Body of pancreas (tissue), 4 donors: Measurements from ENCODE around the gene ZNF282.

Source experiments
- POLR2A ChIP-seq, 3 donors: fragments of 450-650 bp; IDR thresholded peaks; one replicate each; pipeline ENCODE4 v1.6.1; 2016; ENCODE audit warnings: antibody characterized with exemption in 3 of 3, mild to moderate bottlenecking in 2 of 3
- TF ChIP-seq, protein P1 (sequence below), 7 experiments: fragments of 450-650 bp in 4 of 7; fragments of 200-600 bp in 3 of 7; sonication (generic) in 3 of 7; IDR thresholded peaks; one replicate each; pipeline ENCODE4 v1.5.1; 2016 to 2019; ENCODE audit warnings: antibody characterized with exemption in 7 of 7

DNA sequence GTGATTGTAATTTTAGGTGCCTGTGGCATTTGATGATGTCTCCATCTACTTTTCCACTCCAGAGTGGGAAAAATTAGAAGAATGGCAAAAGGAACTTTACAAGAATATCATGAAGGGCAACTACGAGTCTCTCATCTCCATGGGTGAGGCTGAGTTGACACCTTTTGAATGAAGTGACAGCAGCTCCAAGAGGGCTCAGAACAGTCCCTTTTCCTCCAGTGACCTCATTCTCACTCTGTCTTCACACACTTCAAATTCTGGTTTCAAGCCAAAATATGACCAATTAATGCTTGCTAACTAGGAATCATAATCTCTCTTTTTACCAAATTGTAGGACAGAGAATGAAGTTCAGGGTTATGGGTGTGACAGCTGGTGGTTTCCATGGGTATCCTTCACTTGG is 29.2 kb upstream of the ZNF282 start:
- TF ChIP-seq, protein P1, sequence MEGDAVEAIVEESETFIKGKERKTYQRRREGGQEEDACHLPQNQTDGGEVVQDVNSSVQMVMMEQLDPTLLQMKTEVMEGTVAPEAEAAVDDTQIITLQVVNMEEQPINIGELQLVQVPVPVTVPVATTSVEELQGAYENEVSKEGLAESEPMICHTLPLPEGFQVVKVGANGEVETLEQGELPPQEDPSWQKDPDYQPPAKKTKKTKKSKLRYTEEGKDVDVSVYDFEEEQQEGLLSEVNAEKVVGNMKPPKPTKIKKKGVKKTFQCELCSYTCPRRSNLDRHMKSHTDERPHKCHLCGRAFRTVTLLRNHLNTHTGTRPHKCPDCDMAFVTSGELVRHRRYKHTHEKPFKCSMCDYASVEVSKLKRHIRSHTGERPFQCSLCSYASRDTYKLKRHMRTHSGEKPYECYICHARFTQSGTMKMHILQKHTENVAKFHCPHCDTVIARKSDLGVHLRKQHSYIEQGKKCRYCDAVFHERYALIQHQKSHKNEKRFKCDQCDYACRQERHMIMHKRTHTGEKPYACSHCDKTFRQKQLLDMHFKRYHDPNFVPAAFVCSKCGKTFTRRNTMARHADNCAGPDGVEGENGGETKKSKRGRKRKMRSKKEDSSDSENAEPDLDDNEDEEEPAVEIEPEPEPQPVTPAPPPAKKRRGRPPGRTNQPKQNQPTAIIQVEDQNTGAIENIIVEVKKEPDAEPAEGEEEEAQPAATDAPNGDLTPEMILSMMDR (IDR thresholded peaks at IDR 0.05): no peak
- no peak for TF ChIP-seq POLR2A (IDR thresholded peaks at IDR 0.05)
